GM19452 (cell line): ENCODE data around the gene MED19.
"Not testable (repeated sequence)": the region's sequence is repeated elsewhere in the genome, so short reads cannot be mapped to it uniquely, and the experiment has no call there.

Experiments
- ATAC-seq: cut with Tn5 transposase; IDR thresholded peaks from one replicate; pipeline ENCODE4 v1.9.1; 2021; ENCODE audit not compliant: unreplicated experiment

Gene MED19

DNA sequence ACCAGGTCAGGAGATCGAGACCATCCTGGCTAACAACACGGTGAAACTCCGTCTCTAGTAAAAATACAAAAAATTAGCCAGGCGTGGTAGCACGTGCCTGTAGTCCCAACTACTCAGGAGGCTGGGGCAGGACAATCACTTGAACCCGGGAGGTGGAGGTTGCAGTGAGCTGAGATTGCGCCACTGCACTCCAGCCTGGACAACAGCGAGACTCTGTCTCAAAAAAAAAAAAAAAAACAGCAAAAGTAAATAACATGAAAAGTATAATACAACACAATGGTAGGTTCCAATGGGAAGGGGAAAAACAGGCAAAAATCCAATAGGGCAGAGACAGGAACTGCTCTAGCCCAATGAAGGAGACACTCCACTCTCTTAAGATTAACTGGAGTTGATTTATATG is 6.6 kb downstream of the MED19 start:
- not testable (repeated sequence) for ATAC-seq

DNA sequence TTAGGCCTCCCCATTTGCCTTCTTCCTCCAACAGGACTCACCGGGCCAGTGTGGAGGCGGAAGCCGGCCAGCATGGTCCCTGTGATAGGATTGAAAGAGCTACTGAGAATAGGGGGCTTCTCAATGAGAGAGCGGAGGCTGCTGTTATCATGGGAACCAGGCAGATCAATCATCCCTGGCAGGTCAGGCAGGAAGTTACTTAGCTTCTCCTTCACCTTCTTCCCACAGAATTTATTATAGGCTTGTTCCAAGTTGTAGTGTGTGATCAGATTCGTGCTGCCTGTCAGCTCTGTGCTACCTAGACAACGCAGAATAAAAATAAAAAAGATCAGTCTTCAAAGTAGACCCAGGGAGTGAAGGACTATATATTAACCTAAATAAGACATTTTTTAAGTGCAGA is 7.1 kb downstream of the MED19 start:
- ATAC-seq = no peak

DNA sequence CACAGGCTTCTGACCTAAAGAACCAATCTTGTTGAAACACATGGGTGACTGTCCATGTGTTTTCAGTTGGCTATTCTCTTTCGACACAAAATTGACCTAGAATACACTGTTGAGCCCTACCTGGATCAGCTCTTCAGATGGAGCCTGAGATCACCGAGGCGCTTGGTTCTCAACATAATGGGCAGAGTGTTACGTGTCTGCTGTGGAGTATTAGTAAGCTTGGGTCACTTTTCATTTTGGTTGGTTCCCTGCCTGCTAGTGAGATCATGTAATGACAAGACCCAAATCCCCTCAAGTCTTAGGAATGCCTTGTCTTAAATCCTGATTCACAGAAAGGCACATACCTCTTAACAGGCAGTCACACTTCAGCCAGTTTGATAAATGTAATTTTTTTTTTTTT is 8.7 kb downstream of the MED19 start:
- no peak for ATAC-seq

DNA sequence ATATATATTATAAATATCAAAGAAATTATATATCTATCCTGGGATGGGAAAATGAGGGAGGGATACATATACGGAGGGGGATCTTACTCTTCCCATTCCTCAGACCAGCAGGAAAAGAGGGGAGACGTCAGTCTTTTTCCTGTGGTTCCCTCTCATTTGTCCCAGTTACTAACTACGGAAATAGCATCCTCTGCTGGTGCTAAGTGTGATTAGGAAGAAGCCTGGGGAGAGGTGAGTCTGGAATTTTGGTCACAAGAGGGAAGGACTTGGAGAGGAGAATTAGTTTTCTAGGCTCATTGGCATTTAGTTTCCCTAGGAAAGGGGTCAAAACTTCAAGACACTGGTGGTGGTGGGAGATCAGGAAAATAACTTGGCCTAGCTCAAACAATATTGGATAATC is 11.6 kb downstream of the MED19 start:
- ATAC-seq = no peak

DNA sequence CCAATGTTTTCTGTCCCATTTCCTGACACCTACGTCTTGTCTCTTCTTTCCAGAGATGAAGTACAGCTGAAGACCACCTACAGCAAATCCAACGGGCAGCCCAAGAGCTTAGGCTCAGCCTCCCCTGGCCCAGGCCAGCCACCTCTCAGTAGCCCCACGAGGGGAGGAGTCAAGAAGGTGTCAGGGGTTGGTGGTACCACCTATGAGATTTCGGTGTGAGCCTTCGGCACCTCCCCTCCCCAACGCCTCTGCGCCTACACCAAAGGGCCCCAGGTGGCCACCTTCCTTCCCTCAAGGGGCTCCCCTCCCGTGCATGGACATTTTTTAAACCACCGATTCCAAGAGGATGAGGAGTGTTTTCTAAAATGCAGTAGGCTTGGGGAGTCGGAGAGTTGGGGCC is 12.2 kb downstream of the MED19 start:
- no peak for ATAC-seq

DNA sequence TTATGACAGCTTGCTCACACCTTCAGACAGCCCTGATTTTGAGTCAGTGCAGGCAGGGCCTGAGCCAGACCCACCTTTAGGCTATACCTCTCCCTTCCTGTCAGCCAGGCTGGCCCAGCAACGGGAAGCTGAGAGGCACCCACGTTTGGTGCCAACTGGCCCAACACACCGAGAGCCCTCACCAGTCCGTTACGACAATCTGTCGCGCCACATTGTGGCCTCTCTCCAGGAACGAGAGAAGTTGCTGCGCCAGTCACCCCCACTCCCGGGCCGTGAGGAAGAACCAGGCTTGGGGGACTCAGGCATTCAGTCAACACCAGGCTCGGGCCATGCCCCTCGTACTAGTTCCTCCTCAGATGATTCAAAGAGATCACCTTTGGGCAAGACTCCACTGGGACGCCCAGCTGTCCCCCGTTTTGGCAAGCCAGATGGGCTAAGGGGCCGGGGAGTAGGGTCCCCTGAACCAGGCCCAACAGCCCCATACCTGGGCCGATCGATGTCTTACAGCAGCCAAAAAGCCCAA is 13.1 kb downstream of the MED19 start:
- no peak for ATAC-seq

DNA sequence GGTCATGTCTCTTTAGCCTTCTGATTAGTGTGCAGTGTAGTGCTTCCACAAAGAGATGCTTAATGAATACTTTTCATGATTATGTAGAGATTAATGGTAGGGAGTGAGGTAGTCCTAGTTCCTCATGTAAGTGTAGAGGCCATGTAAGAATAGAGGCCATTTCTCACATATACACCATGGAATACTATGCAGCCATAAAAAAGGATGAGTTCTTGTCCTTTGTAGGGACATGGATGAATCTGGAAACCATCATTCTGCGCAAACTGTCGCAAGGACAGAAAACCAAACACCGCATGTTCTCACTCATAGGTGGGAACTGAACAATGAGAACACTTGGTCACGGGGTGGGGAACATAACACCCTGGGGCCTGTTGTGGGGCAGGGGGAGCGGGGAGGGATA is 21.5 kb downstream of the MED19 start:
- ATAC-seq = not testable (repeated sequence)

DNA sequence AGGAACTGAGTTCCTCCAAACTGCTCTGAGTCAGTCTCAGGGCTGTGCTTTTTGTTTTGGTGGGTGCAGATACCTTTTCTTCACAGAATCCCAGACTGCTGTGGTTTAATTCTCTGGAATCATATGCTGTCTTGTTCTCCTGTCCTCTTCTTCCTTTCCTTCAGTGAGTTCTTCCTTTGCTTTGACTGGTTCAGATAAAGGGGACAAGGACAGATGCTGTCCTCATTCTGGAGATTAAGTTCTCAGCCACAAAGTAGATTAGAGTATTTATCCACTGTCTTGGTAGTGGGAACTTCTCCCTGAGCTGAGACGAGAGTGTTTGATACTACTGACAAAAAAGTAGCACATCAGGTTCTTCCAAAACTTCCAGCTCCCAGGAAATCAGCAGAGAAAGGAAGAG is 30.8 kb downstream of the MED19 start:
- no peak for ATAC-seq

DNA sequence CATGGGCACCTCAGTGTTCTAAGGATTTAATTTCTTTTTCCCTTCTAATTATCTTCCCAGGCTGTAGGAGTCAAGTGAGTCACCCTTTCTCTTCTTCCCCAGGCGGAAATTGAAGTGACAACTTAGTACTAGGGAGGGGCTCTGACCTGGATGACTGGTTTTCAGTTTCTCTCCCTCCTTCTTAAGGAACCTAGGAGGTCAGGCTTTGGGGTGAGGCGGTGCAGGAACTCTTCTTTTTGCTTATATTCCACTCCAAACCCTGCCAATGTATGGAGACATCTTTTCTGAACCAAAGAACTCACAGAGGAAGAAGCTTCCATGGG is 31.5 kb downstream of the MED19 start:
- ATAC-seq = no peak

DNA sequence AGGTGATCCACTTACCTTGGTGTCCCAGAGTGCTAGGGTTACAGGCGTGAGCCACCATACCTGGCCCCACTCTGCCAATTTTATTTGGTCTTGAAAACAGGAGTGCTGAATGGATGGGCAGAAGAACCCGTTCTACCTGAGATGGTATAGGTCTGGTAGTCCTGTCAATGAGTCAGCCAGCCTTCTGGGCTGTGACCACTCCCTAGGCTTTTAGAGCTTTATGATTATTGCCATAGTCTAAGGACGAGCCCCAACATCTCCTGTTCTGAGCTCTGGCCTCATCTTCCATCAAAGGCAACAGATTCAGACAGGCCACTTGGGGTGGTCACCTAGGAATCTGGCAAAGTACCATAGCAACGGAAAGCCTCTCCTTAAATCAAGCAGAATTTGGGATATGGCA is 32.6 kb downstream of the MED19 start:
- ATAC-seq = no peak

DNA sequence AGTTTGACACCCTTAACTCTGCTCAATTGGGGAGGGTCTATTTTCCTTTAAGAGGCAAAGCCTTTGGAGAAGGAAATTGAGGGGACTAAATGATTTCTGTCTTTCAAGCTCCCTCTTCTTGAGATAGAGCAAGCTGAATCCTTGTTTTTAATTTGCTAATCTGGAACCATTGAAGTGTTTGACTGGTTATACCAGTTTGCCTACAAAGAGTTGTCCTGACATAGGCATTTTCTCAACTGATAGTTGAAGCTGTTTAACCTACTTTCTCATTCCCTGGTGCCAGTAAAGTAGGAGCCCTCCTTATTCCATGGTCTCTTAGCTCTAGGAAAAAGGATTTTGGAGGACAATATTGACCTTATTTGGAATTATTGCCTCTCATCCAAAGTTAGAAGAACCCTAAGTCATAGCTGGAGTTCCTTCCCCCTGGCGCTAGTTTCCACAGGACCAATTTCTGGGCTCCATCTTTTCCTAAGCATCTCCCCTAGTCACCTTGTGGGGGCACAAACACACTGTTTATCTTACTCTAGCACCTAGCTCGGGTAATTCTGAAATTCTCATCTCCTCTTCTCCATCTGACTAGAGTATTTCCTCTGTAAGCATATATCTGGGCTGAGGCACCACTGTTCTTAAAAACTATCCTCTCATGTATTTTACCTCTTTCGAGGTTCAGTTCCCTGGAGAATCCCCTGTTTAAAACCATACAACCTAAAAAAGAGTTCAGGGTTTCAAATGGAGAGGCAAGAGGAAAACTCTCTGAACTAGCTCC is 36.7 kb downstream of the MED19 start:
- ATAC-seq = no peak

DNA sequence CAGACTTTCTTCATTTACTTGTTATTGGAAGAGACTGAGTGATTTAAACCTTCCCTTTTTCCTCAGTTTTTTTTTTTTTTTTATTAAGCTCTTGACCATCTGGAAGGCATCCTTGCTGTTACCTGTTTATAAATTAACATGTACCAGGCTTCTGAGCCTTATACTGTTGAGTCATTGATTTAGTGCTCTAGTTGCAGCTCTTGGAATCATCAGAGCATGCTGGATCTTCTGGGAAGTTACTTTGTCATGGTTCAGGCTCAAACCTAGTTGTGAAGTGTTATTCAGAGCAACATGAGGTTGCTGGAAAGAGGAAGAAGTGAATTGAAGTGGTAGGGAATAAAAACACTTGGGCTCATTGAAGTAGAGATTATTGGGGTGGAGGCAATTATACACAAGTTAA is 37.8 kb downstream of the MED19 start:
- ATAC-seq = no peak

DNA sequence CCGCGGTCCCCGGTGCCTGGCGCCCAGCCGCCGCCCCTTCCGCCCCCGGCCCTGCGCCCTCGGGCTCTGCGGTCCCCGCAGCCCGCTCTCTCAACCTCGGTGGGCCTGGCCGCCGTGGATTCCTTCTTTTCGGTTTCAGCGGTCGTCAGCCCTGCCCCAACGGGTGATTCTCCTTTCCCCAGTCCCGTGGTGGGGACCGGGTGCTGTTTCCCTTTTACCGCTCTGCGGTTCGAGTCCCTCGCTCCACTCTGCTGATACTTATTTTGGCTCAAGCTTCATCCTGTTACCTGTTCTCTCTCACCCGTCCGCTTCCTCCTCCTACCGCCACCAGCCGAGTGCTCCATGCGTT is 43.6 kb downstream of the MED19 start:
- ATAC-seq = peak; percentile 16

DNA sequence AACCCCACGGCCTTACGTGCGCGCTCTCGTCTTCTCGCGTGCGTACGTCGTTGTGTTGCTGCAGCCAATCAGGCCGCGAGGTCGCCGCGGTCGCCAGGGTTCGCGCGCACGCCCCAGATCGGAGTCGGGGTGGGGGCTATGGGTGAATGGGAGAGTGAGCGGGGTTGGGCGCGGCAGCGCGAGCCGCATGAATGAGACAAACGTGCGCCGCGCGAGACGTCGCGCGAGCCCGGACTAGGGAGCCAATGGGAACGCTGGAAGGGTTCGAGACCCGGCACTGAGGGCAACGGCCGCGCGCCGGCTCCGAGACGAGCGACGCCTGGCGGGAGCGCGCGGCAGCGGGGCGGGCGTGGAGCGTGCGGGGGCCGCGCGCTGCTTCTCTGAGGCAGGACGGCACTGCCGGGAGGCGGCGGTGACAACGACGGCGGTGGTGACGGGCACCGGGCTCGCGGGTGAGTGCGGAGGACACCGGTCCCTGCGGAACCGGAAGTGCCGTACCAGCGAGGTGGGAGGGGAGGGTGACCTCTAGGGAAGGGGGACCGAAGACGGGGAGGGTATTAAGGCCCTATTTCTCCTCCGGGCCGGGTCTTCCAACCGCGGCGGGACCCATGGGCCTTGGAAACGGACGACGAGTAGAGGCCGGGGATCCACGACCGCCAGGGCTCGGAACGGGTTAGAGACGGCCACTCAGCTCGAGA is 44.1 kb downstream of the MED19 start, which contains the start of gene ZDHHC5:
ZDHHC5 (plus strand) TSS at position 379 of the 698 bp plus-strand sequence. CDS start 4,977 bp downstream, outside the sequence.
- peak; percentile 84 for ATAC-seq

DNA sequence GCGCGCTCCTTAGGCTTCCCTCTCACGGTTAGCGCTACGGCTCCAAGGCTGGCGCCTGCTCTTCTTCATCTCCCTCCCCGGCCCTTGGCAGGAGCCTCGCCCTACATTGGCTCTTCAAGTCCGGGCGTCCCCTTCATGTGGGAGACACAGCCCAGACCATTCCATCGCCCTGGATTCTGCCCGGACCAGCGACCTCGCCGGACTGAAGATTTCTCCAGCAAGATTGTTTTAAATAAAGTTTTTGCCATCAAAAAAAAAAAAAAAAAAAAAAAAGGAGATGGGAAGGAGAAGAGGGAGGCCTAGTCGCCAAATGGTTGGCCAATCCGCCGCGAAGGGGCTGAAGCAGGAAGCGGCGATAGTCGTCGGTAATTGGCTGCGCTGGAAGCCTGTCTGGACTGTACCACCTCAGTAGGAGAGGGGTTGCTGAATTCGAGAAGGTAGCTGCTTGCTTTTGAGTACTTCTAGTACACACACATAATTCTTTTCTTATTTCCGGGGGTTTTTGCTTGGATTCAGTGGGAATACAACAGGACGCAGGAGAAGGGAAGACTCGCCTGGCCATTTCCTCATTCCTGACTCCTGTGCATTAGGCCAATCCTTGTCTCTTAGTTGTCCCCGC is 44.8 kb downstream of the MED19 start:
- ATAC-seq = peak; percentile 68

DNA sequence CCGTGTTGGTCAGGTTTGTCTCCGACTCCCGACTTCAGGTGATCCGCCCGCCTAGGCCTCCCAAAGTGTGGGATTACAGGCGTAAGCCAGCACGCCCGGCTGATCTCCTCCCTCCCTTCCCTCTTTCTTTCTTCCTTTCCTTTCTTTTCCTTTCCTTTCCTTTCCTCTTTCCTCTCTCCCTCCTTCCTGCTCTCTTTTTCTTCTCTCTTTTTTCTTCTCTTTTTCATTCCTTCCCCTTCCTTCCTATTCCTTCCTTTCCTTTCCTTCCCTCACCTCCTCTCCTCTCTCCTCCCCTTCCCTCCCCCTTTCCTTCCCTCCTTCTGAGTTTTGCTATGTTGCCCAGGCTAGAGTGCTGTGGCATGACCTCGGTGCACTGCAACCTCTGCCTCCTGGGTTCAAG is 48.0 kb downstream of the MED19 start:
- no peak for ATAC-seq

DNA sequence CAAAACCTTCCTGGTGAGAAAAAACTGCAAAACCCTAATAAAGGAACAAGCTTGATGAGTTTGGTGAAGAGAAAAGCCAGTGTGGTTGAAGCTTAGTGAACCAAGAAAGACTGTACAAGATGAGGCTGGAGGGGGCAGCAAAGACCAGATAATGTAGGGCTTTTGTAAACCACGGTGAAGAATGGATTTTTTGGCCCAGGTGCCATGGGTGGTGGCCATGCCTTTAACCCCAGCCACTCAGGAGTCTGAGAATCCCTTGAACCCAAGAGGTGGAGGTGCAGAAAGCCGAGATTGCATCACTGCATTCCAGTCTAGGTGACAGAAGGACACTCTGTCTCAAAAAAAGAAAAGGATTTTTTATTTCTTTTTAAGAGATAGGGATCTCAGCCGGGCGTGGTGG is 49.1 kb downstream of the MED19 start:
- no peak for ATAC-seq

DNA sequence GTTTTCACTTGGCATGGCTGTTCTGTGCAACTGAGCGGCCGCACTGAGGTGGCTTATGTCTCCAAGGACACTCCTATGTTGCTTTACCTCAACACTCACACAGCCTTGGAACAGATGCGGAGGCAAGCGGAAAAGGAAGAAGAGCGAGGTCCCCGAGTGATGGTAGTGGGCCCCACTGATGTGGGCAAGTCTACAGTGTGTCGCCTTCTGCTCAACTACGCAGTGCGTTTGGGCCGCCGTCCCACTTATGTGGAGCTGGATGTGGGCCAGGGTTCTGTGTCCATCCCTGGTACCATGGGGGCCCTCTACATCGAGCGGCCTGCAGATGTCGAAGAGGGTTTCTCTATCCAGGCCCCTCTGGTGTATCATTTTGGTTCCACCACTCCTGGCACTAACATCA is 52.3 kb downstream of the MED19 start:
- ATAC-seq = no peak

DNA sequence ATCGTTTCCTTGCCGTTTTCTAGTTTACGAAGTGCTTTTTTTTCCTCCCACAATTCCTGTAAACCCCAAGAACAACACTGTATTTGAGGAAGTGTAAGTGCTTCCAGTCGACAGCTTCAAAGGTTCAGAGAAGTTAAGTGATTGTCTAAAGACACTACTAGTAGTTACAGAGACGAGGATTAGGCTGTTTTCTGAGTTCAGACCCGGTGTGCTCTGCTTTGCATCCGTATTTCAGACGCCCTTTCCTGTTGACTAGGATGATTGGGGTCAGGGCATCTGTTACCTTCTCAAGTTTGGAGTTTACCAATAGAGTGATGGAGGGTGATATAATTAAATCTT is 54.0 kb downstream of the MED19 start:
- ATAC-seq = no peak

DNA sequence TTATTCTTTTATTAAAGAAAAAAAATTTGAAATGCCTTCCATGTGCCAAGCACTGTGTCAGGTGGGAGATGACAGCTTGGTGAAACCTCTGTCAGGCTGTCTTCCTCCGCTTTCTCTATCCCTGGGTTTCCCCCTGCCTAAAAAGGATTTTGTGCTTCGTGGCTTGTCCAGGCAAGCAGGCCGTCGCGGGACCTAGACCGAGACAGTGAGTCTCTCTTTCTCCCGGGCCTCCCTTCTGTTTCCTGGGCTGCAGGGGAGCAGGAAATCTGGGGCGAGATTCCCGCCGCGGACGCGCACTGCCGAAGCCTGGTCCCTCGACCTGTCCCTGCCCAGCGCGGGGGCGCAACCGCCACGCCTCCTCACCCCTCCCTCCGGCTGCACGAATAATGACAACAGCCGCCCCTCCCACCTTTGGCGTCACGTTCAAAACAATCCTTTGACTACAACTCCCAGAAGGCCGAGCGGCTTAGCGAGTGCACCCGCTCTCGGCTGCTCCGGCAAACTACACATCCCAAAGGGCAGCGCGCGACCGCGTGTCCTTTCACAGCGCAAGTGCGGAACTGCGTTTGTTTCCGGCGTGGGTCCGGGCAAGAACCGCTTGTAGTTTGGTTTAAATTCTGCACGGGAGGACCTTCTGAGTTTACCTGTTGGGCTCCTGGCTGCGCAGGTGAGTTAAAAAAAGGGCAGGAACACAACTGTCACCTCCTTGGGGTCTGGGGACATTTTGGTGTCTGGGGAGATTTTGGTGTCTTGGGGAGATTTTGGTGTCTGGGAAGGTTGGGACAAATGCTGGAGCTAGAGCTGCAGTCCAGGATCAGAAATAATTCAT is 54.6 kb downstream of the MED19 start, which contains the start of gene CLP1:
CLP1 (plus strand) TSS at position 569 of the 829 bp plus-strand sequence. CDS start 1,715 bp downstream, outside the sequence.
- ATAC-seq = peak; percentile 99

DNA sequence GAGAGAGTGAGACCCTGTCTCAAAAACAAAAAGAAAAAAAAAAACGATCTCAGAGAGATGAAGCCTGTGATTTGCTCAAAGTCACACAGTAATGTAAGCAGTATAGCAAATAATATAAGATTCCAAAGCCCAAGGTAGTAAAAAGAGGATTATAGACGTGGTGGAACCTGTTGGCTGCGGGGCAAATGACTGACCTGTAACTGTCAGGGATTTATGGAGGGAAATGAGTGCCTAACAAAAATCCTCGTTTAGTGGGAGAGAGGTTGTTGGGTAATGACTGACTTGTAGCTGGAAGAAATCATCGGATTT is 55.2 kb downstream of the MED19 start:
- no peak for ATAC-seq
